Measurements from ENCODE around the gene AP2A1.

- TF ChIP-seq CTCF (IDR thresholded peaks at IDR 0.05; ENCODE audit: poor library complexity, severe bottlenecking) (no peak), RAD21 (conservative IDR thresholded peaks at IDR 0.05) (no peak), REST (IDR thresholded peaks at IDR 0.05; ENCODE audit: borderline replicate concordance) (no peak), EZH2 (IDR thresholded peaks at IDR 0.05; ENCODE audit: borderline replicate concordance, insufficient read depth, low read length, poor library complexity, severe bottlenecking) (no peak), POLR2AphosphoS5 (IDR thresholded peaks at IDR 0.05) (no peak), SMC3 (conservative IDR thresholded peaks at IDR 0.05; ENCODE audit: poor library complexity) (no peak), EP300 (conservative IDR thresholded peaks at IDR 0.05; ENCODE audit: poor library complexity, severe bottlenecking) (no peak)
These were observed 49.8 kb downstream of the AP2A1 start for GRCh38 chr19:49816590-49816989.

All from neural cell (in vitro differentiated cells).